MM.1S (cell line): ENCODE measurements around the gene BCAS3.

ENCODE experiments used
- EZH2 ChIP-seq: fragments of 300-600 bp; sonication (generic); optimal IDR thresholded peaks from 2 replicates; pipeline ENCODE3; 2017; ENCODE audit warnings: low read depth, mild to moderate bottlenecking, antibody characterized with exemption, low read length, mixed read lengths
- EZH2phosphoT487 ChIP-seq: fragments of 300-600 bp; sonication (generic); IDR thresholded peaks from 2 replicates; pipeline ENCODE4 v1.6.1; 2018; ENCODE audit warnings: antibody characterized with exemption, low read length
- TF ChIP-seq, protein P1 (sequence below): fragments of 300-600 bp; sonication (generic); IDR thresholded peaks from 2 replicates; pipeline ENCODE4 v1.5.1; 2016; ENCODE audit warnings: antibody characterized with exemption, low read length, mixed read lengths

DNA sequence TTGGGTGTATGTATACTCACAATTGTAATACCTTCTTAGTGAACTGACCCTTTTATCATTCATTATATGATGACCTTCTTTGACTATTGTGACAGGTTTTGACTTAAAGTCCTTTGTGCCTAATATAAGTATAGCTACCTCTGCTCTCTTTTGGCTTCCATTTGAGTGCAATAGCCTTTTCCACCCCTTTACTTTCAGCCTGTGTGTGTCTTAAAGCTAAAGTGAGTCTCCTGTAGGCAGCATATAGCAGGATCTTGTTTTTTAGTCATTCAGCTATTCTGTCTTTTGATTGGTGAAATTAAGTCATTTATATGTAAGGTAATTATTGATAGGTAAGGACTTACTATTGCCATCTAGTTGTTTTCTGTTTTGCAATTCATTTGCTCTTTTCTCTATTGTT lies 758.6 kb downstream of the BCAS3 start:
- TF ChIP-seq, protein P1, sequence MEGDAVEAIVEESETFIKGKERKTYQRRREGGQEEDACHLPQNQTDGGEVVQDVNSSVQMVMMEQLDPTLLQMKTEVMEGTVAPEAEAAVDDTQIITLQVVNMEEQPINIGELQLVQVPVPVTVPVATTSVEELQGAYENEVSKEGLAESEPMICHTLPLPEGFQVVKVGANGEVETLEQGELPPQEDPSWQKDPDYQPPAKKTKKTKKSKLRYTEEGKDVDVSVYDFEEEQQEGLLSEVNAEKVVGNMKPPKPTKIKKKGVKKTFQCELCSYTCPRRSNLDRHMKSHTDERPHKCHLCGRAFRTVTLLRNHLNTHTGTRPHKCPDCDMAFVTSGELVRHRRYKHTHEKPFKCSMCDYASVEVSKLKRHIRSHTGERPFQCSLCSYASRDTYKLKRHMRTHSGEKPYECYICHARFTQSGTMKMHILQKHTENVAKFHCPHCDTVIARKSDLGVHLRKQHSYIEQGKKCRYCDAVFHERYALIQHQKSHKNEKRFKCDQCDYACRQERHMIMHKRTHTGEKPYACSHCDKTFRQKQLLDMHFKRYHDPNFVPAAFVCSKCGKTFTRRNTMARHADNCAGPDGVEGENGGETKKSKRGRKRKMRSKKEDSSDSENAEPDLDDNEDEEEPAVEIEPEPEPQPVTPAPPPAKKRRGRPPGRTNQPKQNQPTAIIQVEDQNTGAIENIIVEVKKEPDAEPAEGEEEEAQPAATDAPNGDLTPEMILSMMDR = no peak
- TF ChIP-seq EZH2phosphoT487 (no peak), EZH2 (no peak)
